Kidney (tissue), 14 donors: ENCODE measurements around the gene ARL15. TPM values are rescaled to one million over a fixed set of nuclear protein-coding genes. Genes with fewer than 3 reads are reported as not detected.

Experiments
- DNase-seq, 5 donors: peaks; one replicate each; pipeline ENCODE4 v3.0.0-alpha.2; 2013 to 2020
- FAIRE-seq: peaks from 2 replicates; lab custom pipeline; 2012; peaks lifted over from hg19 to GRCh38; lab: Jason Lieb, UNC
- H3K27ac ChIP-seq, 2 donors: one replicate each; pipeline ENCODE4 v1.7.0; 2013; ENCODE audit warnings: low read depth in 2 of 2, low read length in 2 of 2, inconsistent platforms in 1 of 2
- H3K27me3 ChIP-seq: one replicate; pipeline ENCODE4 v1.7.1; 2013; ENCODE audit warnings: low read length, inconsistent platforms; ENCODE audit not compliant: control insufficient read depth, insufficient read depth
- H3K36me3 ChIP-seq, 3 donors: one replicate each; pipeline versions ENCODE4 v1.7.0 to v1.7.1; 2013; ENCODE audit warnings: low read length in 3 of 3, control low read depth in 1 of 3, inconsistent platforms in 1 of 3; ENCODE audit not compliant: insufficient read depth in 3 of 3, control insufficient read depth in 2 of 3
- H3K4me1 ChIP-seq, 3 donors: one replicate each; pipeline versions ENCODE4 v1.7.0 to v1.7.1; 2013; ENCODE audit warnings: low read length in 3 of 3, inconsistent platforms in 1 of 3, low read depth in 1 of 3; ENCODE audit not compliant: control insufficient read depth in 2 of 3, insufficient read depth in 2 of 3
- H3K4me3 ChIP-seq, 3 donors: one replicate each; pipeline versions ENCODE4 v1.7.0 to v1.8.1; 2013; ENCODE audit warnings: low read length in 3 of 3, control low read depth in 1 of 3, inconsistent platforms in 1 of 3
- H3K9ac ChIP-seq, 3 donors: one replicate each; pipeline versions ENCODE4 v1.7.0 to v1.7.1; 2013; ENCODE audit warnings: low read length in 3 of 3, control low read depth in 1 of 3, inconsistent platforms in 1 of 3
- H3K9me3 ChIP-seq, 3 donors: one replicate each; pipeline versions ENCODE4 v1.7.0 to v1.7.1; 2013; ENCODE audit warnings: low read length in 3 of 3, control low read depth in 1 of 3, inconsistent platforms in 1 of 3; ENCODE audit not compliant: control insufficient read depth in 2 of 3, insufficient read depth in 1 of 3
- intact Hi-C: fragments of 100-400 bp; cut with DNase I; formaldehyde crosslinking; loops from one replicate; pipeline ENCODE4 v1.11.1; 2022
- polyA plus RNA-seq: library from polyadenylated mRNA; stranded (reverse); fragments of 350-450 nt; fragmentation: Illumina TruSeq; extraction: RNeasy Lipid Tissue Mini Kit (QIAGEN cat#74804); gene quantifications from one replicate; pipeline ENCODE4 v1.2.3, GENCODE V29; 2014; ENCODE audit warnings: low read depth, low replicate concordance; ENCODE audit not compliant: insufficient read depth
- total RNA-seq: library from RNA; stranded (reverse); fragmentation: NEBNext Ultra II Directional; extraction: Animal tissue kit (Norgen Biotek cat#: 25700); gene quantifications from one replicate; pipeline ENCODE4 v1.2.1, GENCODE V29; 2021
- TF ChIP-seq, protein P1 (sequence below): IDR thresholded peaks from 3 replicates; pipeline ENCODE4 v1.5.1; 2012; ENCODE audit warnings: mild to moderate bottlenecking, moderate library complexity, borderline replicate concordance; ENCODE audit not compliant: insufficient read depth; ENCODE audit errors: extremely low read depth
- donor health status: control.
- donor health status: control.
- donor health status: control.
- donor health status: control.
- donor health status: control.
- donor health status: DM: yes; HTN: yes; CAD: no.
- donor health status: Normal renal cell carcinoma (clear cell type).

ARL15 gene
- total and polyA plus RNA-seq, 2 donors from 2014 or later = 21.1 to 36.6 TPM

DNA sequence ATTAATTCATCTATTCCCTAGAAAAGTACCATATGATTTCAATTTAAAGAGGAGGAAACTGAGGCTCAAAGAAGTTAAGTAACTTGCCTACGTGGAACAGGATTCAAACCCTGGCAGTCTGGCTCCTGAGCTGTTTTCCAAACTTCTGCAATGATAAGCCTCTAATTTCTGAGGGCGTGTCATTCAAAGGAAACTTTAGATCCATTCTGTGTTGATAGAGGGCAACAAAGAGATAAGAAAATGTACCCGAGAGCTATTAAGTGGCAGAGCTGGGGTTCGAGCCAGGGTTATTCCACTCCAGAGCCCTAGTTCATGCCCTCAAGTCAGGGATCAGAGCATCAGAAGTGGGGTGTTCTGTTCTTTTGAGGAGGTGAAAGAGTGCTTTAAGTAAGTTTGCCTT, 131.4 kb downstream of the ARL15 start:
- Histone ChIP-seq H3K9ac (no peak overlapping the region), H3K4me3 (no peak overlapping the region), H3K36me3 (no peaks in the 10 kb centered on the region), H3K27ac (no peak overlapping the region), H3K9me3 (no peaks in the 10 kb centered on the region), H3K27me3 (no peaks in the 10 kb centered on the region), H3K4me1 (no peaks in the 10 kb centered on the region)
- FAIRE-seq (no peak), DNase-seq (no peak)
- intact Hi-C loops = no loop called here
- TF ChIP-seq, protein P1, sequence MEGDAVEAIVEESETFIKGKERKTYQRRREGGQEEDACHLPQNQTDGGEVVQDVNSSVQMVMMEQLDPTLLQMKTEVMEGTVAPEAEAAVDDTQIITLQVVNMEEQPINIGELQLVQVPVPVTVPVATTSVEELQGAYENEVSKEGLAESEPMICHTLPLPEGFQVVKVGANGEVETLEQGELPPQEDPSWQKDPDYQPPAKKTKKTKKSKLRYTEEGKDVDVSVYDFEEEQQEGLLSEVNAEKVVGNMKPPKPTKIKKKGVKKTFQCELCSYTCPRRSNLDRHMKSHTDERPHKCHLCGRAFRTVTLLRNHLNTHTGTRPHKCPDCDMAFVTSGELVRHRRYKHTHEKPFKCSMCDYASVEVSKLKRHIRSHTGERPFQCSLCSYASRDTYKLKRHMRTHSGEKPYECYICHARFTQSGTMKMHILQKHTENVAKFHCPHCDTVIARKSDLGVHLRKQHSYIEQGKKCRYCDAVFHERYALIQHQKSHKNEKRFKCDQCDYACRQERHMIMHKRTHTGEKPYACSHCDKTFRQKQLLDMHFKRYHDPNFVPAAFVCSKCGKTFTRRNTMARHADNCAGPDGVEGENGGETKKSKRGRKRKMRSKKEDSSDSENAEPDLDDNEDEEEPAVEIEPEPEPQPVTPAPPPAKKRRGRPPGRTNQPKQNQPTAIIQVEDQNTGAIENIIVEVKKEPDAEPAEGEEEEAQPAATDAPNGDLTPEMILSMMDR = no peak

DNA sequence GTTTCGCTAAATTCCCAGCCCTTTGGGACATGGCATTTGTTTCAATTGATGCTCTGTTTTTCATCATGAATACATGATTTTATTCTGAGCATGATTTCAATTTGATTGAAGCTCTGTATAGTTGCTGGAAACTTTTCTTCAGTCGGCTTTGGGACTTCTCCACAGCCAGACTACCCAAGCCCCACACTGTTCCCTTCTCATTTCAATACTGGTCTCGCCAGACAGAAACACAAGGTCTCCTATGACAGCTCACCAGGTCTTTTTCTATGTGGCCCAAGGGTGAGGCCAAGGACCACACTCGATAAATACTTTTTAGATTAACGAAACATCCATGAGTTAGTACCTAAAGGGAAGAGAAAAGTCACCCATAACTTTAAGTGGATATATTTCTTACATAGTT, 132.2 kb downstream of the ARL15 start:
- intact Hi-C loops = no loop called here
- Histone ChIP-seq H3K4me3 (no peak overlapping the region), H3K9ac (no peak overlapping the region), H3K27ac (no peak overlapping the region), H3K4me1 (no peaks in the 10 kb centered on the region), H3K27me3 (no peaks in the 10 kb centered on the region), H3K9me3 (no peaks in the 10 kb centered on the region), H3K36me3 (no peaks in the 10 kb centered on the region)
- FAIRE-seq (no peak), DNase-seq (no peak)
- TF ChIP-seq, protein P1 = no peak

DNA sequence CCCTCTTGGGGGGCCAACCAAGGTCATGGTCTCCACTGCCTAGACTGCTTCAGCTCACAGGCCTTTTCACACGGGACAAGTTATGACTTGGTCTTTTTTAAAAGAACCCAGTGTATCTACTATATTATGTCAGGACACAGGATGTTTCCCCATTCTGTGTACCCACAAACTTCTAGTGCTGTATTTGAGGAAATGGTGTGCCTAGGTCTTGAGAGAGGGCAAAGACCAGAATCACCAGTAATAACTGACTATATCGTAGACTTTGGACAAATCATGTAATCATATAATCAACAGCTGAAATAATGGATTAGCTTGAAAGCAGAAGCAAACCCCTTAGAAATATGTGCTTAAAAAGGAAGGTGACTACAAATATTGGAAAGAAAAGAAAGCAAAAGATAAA, 133.3 kb downstream of the ARL15 start:
- no peak overlapping the region for H3K27ac ChIP-seq
- TF ChIP-seq, protein P1 = no peak
- FAIRE-seq = no peak

More for the DNA sequence above, 133.3 kb downstream of the ARL15 start:
- no peaks in the 10 kb centered on the region for H3K27me3 ChIP-seq
- H3K9ac ChIP-seq = no peak overlapping the region
- H3K9me3 ChIP-seq = no peaks in the 10 kb centered on the region
- intact Hi-C loops = no loop called here
- no peak overlapping the region for H3K4me3 ChIP-seq
- no peak for DNase-seq
- no peaks in the 10 kb centered on the region for H3K4me1 ChIP-seq
- no peaks in the 10 kb centered on the region for H3K36me3 ChIP-seq
